ENCODE data around the gene ACBD4. TPM values are rescaled to one million over a fixed set of nuclear protein-coding genes. Genes with fewer than 3 reads are reported as not detected.

The ACBD4 gene
- total RNA-seq, 4 donors from 2014 or later: 1.7 to 6.9 (median 4.5) TPM

DNA sequence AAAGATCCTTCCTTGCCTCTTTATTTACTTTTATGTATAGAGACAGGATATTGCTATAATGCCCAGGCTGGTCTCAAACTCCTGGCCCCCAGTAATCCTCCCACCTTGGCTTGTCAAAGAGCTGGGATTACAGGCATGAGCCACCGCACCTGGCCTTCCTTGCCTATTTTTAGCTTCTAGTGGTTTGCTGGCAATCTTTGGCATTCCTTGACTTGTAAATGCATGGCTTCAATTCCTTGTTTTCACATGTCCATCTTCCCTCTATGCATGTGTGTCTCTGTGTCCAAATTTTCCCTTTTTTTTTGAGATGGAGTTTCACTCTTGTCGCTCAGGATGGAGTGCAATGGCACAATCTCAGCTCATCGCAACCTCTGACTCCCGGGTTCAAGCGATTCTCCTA, 48.7 kb downstream of the ACBD4 start:
- no peak for DNase-seq
- Histone ChIP-seq H3K36me3 (no peaks in the 10 kb centered on the region), H3K4me1 (no peaks in the 10 kb centered on the region), H3K4me3 (no peak overlapping the region), H3K27me3 (no peaks in the 10 kb centered on the region), H3K9me3 (no peaks in the 10 kb centered on the region), H3K27ac (no peak overlapping the region)
- intact Hi-C loops (cut with DNase I): no loop called here
- WGBS, 2 donors: 77 to 78% methylated on average over 5 of the region's 5 CpGs
- TF ChIP-seq, protein P1, sequence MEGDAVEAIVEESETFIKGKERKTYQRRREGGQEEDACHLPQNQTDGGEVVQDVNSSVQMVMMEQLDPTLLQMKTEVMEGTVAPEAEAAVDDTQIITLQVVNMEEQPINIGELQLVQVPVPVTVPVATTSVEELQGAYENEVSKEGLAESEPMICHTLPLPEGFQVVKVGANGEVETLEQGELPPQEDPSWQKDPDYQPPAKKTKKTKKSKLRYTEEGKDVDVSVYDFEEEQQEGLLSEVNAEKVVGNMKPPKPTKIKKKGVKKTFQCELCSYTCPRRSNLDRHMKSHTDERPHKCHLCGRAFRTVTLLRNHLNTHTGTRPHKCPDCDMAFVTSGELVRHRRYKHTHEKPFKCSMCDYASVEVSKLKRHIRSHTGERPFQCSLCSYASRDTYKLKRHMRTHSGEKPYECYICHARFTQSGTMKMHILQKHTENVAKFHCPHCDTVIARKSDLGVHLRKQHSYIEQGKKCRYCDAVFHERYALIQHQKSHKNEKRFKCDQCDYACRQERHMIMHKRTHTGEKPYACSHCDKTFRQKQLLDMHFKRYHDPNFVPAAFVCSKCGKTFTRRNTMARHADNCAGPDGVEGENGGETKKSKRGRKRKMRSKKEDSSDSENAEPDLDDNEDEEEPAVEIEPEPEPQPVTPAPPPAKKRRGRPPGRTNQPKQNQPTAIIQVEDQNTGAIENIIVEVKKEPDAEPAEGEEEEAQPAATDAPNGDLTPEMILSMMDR (IDR thresholded peaks at IDR 0.05): no peak
- TF ChIP-seq POLR2A (IDR thresholded peaks at IDR 0.05): no peak

DNA sequence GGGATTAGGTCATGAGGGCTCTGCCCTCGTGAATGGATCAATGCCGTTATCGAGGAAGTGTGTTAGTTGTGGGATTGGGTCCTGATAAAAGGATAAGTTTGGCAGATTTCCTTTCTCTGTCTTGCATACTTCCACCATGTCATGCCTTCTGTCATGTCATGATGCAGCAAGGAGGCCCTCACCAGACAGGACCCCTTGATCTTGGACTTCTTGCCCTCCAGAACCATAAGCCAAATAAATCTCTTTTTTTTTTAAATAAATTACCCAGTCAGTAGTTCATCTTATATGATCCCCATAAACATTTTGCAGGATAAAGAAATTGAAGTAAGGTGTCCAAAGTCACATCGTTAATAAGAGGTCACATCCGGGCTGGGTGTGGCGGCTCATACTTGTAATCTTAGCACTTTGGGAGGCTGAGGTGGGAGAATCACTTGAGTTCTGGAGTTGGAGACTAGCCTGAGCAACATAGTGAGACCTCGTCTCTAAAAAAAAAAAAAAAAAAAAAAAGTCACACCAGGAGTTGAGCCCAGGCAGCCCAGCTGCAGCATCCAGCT, 51.4 kb downstream of the ACBD4 start:
- WGBS, 2 donors: 71 to 79% methylated on average over 7 of the region's 7 CpGs
- Histone ChIP-seq H3K4me3 (no peak overlapping the region), H3K4me1 (no peaks in the 10 kb centered on the region), H3K27ac (no peak overlapping the region), H3K36me3 (no peaks in the 10 kb centered on the region), H3K9me3 (no peaks in the 10 kb centered on the region), H3K27me3 (no peaks in the 10 kb centered on the region)
- no peak for DNase-seq
- TF ChIP-seq, protein P1 (IDR thresholded peaks at IDR 0.05): no peak
- TF ChIP-seq POLR2A (IDR thresholded peaks at IDR 0.05): no peak
- intact Hi-C loops (cut with DNase I): no loop called here

DNA sequence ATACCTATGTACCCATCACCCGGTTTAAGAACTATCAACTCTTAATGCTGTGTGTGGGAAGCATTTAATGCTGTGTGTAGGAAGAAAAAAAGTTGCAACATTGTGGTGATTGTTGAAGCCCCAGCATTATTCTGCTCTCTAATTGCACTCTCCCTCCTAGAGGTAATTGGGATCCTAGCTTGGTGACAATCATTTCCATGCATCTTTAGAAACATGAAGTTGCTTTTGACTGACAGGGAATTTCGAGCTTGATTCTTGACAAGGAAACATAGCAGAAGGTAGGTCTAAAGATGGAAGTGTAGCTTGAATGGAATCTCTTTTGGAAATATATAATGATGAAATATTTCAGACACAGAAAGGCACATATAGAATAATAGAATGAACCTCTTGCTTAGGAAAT, 53.5 kb downstream of the ACBD4 start:
- H3K36me3 ChIP-seq: no peaks in the 10 kb centered on the region
- no peaks in the 10 kb centered on the region for H3K27me3 ChIP-seq
- H3K4me1 ChIP-seq: no peaks in the 10 kb centered on the region
- H3K27ac ChIP-seq: no peak overlapping the region
- WGBS, 2 donors: 71 to 86% methylated on average over 2 of the region's 2 CpGs
- DNase-seq: no peak
- no peak overlapping the region for H3K4me3 ChIP-seq
- TF ChIP-seq, protein P1 (IDR thresholded peaks at IDR 0.05): no peak
- no peak for TF ChIP-seq POLR2A (IDR thresholded peaks at IDR 0.05)
- no peaks in the 10 kb centered on the region for H3K9me3 ChIP-seq
- intact Hi-C loops (cut with DNase I): no loop called here

DNA sequence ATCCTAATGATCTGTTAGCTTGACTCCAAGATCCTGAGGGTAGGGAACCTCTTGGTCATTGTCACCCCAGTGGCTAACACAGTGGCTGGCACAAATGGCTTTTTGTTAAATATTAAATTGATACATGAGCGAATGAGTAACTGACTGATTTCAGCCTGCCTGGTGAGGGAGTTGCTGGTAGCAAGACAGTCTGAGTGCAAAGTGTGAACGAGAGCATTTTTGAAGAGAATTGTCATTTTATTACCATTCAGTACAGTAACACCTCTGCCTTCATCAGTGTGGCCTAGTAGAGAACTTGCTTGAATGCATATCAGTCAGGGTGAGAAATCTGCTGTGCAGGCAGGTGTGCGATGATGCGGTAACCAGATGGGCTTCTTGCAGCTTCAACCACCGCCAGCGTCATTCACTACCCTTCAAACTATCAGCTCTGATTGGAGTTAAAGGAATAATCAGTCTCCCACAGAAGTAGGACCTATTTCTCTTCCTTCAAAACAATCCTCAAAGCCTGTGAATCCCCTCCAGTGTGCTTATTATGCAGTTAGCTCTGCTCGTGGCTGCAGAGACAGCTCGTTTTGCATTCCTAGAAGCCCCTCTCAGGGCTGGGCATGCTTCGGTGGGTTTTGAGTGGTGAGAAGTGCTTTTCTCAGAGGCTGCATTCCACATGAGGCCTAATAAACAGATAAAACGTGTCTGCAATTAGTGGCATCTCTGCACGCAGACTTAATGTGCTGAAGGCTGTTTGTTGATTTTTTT, 55.2 kb downstream of the ACBD4 start:
- WGBS, 2 donors: 65 to 74% methylated on average over 11 of the region's 11 CpGs
- no peak for DNase-seq
- no peak for TF ChIP-seq POLR2A (IDR thresholded peaks at IDR 0.05)
- TF ChIP-seq, protein P1 (IDR thresholded peaks at IDR 0.05): no peak
- Histone ChIP-seq H3K27me3 (no peaks in the 10 kb centered on the region), H3K36me3 (no peaks in the 10 kb centered on the region), H3K27ac (no peak overlapping the region), H3K4me1 (no peaks in the 10 kb centered on the region), H3K9me3 (no peaks in the 10 kb centered on the region), H3K4me3 (no peak overlapping the region)
- intact Hi-C loops (cut with DNase I): no loop called here

Small RNA genes within 50 kb of the gene (small RNA-seq; reads per million reads assigned to genes)
- gene MIR6784: 0 reads per million in 4 donors

Other genes with a start within 250 kb of the ACBD4 start
- gene EFTUD2, start 236.2 kb upstream of the ACBD4 start, total RNA-seq: 10 to 100 TPM; 53.4 to 85.7 (median 59.8) TPM
- gene GFAP, start 220.2 kb upstream of the ACBD4 start, total RNA-seq: not detected
- 10 to 100 TPM in 1 of 4 donors, 1 to 10 TPM in 3; 3.3 to 11.1 (median 4.8) TPM for gene KIF18B, start 187.9 kb upstream of the ACBD4 start, total RNA-seq
- 1 to 10 TPM in 1 of 4 donors, under 1 TPM in 2, not detected in 1; 0.35 to 2.3 (median 0.70) TPM for gene C1QL1, start 167.4 kb upstream of the ACBD4 start, total RNA-seq
- 10 to 100 TPM; 23.8 to 44.1 (median 34.7) TPM for gene DCAKD, start 84.1 kb upstream of the ACBD4 start, total RNA-seq
- gene NMT1, start 74.4 kb upstream of the ACBD4 start, total RNA-seq: 10 to 100 TPM; 54.6 to 66.2 (median 57.8) TPM
- 100 to 1,000 TPM in 1 of 4 donors, 10 to 100 TPM in 3; 16.3 to 105 (median 20.5) TPM for gene PLCD3, start 3.2 kb upstream of the ACBD4 start, total RNA-seq
- gene HEXIM1, start 12.8 kb downstream of the ACBD4 start, total RNA-seq: 10 to 100 TPM; 19.8 to 28.4 (median 25.3) TPM
- gene HEXIM2, start 26.2 kb downstream of the ACBD4 start, total RNA-seq: 1 to 10 TPM; 1.7 to 9.0 (median 4.9) TPM
- gene FMNL1, start 86.2 kb downstream of the ACBD4 start, total RNA-seq: 10 to 100 TPM in 2 of 4 donors, 1 to 10 TPM in 2; 3.5 to 16.8 (median 6.9) TPM
- gene SPATA32, start 126.4 kb downstream of the ACBD4 start, total RNA-seq: not detected
- 10 to 100 TPM in 1 of 4 donors, 1 to 10 TPM in 3; 3.7 to 14.7 (median 6.7) TPM for gene MAP3K14, start 181.3 kb downstream of the ACBD4 start, total RNA-seq

All from esophagus squamous epithelium (tissue), 5 donors.